GM12878 (cell line): ENCODE measurements around the gene PKN3. TPM values are rescaled to one million over a fixed set of nuclear protein-coding genes. Genes with fewer than 3 reads are reported as not detected.

Experiments
- ASH2L ChIP-seq: fragments of 300-600, 200-600 bp; sonication (generic); IDR thresholded peaks from 2 replicates; pipeline ENCODE4 v1.6.1; 2017; ENCODE audit warnings: low read depth, mild to moderate bottlenecking, borderline replicate concordance
- ELK1 ChIP-seq: IDR thresholded peaks from 2 replicates; pipeline ENCODE4 v1.6.1; 2012; ENCODE audit warnings: low read depth, low read length, improper control_type of control experiment
- FOXK2 ChIP-seq: fragments of 450-650 bp; IDR thresholded peaks from 2 replicates; pipeline ENCODE4 v1.6.1; 2017; ENCODE audit warnings: mild to moderate bottlenecking, moderate library complexity
- JUND ChIP-seq: IDR thresholded peaks from 2 replicates; pipeline ENCODE4 v1.6.1; 2012; ENCODE audit warnings: low read depth, mild to moderate bottlenecking, low read length, improper control_type of control experiment, moderate library complexity
- PAX5 ChIP-seq: IDR thresholded peaks from 2 replicates; pipeline ENCODE4 v1.6.1; 2011; ENCODE audit warnings: low read depth, low read length, borderline replicate concordance
- PML ChIP-seq: IDR thresholded peaks from 2 replicates; pipeline ENCODE4 v1.6.1; 2012; ENCODE audit warnings: low read length, inconsistent platforms
- PRDM15 ChIP-seq: fragments of 450-650 bp; formaldehyde crosslinking; IDR thresholded peaks from 2 replicates; pipeline ENCODE4 v1.4.0; 2020; ENCODE audit warnings: mild to moderate bottlenecking, moderate library complexity
- TAF1 ChIP-seq: IDR thresholded peaks from 2 replicates; pipeline ENCODE4 v1.6.1; 2011; ENCODE audit warnings: mild to moderate bottlenecking, low read depth, low read length, borderline replicate concordance
- USF2 ChIP-seq: IDR thresholded peaks from 2 replicates; pipeline ENCODE4 v1.6.1; 2011; ENCODE audit warnings: low read depth, low read length, improper control_type of control experiment, borderline replicate concordance
- ZNF622 ChIP-seq: fragments of 450-650 bp; IDR thresholded peaks from 2 replicates; pipeline ENCODE4 v1.6.1; 2017; ENCODE audit warnings: mild to moderate bottlenecking, inconsistent platforms
- ZSCAN29 ChIP-seq: fragments of 450-650 bp; IDR thresholded peaks from 2 replicates; pipeline ENCODE4 v1.6.1; 2017; ENCODE audit warnings: mild to moderate bottlenecking, moderate library complexity
- polyA plus RNA-seq, 11 experiments: library from polyadenylated mRNA; depleted of rRNA in 4 of 11; unstranded in 6 of 11; stranded (reverse) in 5 of 11; fragments of >200 nt; fragmentation: Nextera tagmentation in 4 of 11; fragmentation: Illumina TruSeq in 1 of 11; extraction: Ambion mirVana in 4 of 11; extraction: Trizol in 1 of 11; gene quantifications; 1 replicate in 1 of 11; 2 replicates in 10 of 11; pipeline versions ENCODE4 v1.2.1 to v1.2.3, GENCODE V29; 2011 to 2016; ENCODE audit warnings: inconsistent platforms in 2 of 11, missing spikeins in 2 of 11, low read depth in 1 of 11
- total RNA-seq, 4 experiments: library from RNA; depleted of rRNA in 3 of 4; stranded (reverse); fragments of >200 nt in 3 of 4; fragmentation: Illumina TruSeq in 1 of 4; extraction: Trizol in 1 of 4; gene quantifications; 2 replicates each; pipeline versions ENCODE4 v1.2.1 to v1.2.3, GENCODE V29; 2013 to 2021

Gene PKN3
- total and polyA plus RNA-seq, 10 of the 15 experiments (the other 5 are each of a cell fraction or from before 2014, with no cell fraction given), result 0.35 to 11.0 (median 3.3) TPM

- TF ChIP-seq ELK1 (no peak), PRDM15 (CRISPR knock-in tag) (no peak), PAX5 (no peak), ZSCAN29 (no peak), TAF1 (no peak), JUND (no peak), FOXK2 (no peak), USF2 (no peak), ZNF622 (no peak), ASH2L (no peak), PML (no peak)
- TF ChIP-seq, all 136 proteins: peak for 0
These were observed 27.0 kb downstream of the PKN3 start (continued) for GRCh38 chr9:128729302-128729701.
